Fibroblast of lung (primary cell): Measurements from ENCODE around the gene GGPS1. TPM values are rescaled to one million over a fixed set of nuclear protein-coding genes. Genes with fewer than 3 reads are reported as not detected.
"Not testable (repeated sequence)": the region's sequence is repeated elsewhere in the genome, so short reads cannot be mapped to it uniquely, and the experiment has no call there.

Experiments used
- DNase-seq, 2 donors: peaks; one replicate each; pipeline versions ENCODE4 v3.0.0 to v3.0.0-alpha.2; 2010; ENCODE audit warnings: low read depth in 2 of 2
- H2AFZ ChIP-seq: 2 replicates; pipeline ENCODE4 v1.5.1; 2012; ENCODE audit warnings: low read length, control low read depth, inconsistent platforms
- H3K27ac ChIP-seq: 2 replicates; pipeline ENCODE4 v1.5.1; 2011; ENCODE audit warnings: low read length, control low read depth; ENCODE audit not compliant: insufficient read depth
- H3K27me3 ChIP-seq: 2 replicates; pipeline ENCODE4 v1.5.1; 2011; ENCODE audit warnings: mild to moderate bottlenecking, low read length; ENCODE audit not compliant: control insufficient read depth, insufficient read depth
- H3K36me3 ChIP-seq: 2 replicates; pipeline ENCODE4 v1.5.1; 2011; ENCODE audit warnings: low read length; ENCODE audit not compliant: control insufficient read depth, insufficient read depth
- H3K4me1 ChIP-seq: 2 replicates; pipeline ENCODE4 v1.5.1; 2011; ENCODE audit warnings: low read length; ENCODE audit not compliant: control insufficient read depth, insufficient read depth; ENCODE audit errors: extremely low read depth
- H3K4me2 ChIP-seq: 2 replicates; pipeline ENCODE4 v1.5.1; 2011; ENCODE audit warnings: low read length, control low read depth; ENCODE audit not compliant: insufficient read depth; ENCODE audit errors: extremely low read depth
- H3K4me3 ChIP-seq, 4 experiments: fragments of 200-600 bp in 1 of 4; sonication (generic) in 1 of 4; replicated peaks in 1 of 4; 2 replicates each; pipeline ENCODE4 v1.5.1; 2011 to 2016; ENCODE audit warnings: low read length in 4 of 4, low read depth in 3 of 4, mild to moderate bottlenecking in 3 of 4, control low read depth in 2 of 4, inconsistent platforms in 1 of 4, mixed read lengths in 1 of 4; ENCODE audit not compliant: insufficient read depth in 1 of 4; ENCODE audit errors: control extremely low read depth in 1 of 4
- H3K79me2 ChIP-seq: 2 replicates; pipeline ENCODE4 v1.5.1; 2012; ENCODE audit warnings: mild to moderate bottlenecking, low read length, inconsistent platforms; ENCODE audit not compliant: control insufficient read depth, insufficient read depth
- H3K9ac ChIP-seq: 2 replicates; pipeline ENCODE4 v1.5.1; 2011; ENCODE audit warnings: mild to moderate bottlenecking, low read length, control low read depth; ENCODE audit not compliant: insufficient read depth
- H3K9me3 ChIP-seq: 2 replicates; pipeline ENCODE4 v1.5.1; 2012; ENCODE audit warnings: low read depth, low read length; ENCODE audit not compliant: control insufficient read depth, insufficient read depth
- H4K20me1 ChIP-seq: 2 replicates; pipeline ENCODE4 v1.5.1; 2011; ENCODE audit warnings: low read length; ENCODE audit not compliant: control insufficient read depth, insufficient read depth; ENCODE audit errors: extremely low read depth
- CTCF ChIP-seq, 2 donors: IDR thresholded peaks in 1 of 2; conservative IDR thresholded peaks in 1 of 2; 1 replicate in 1 of 2; 2 replicates in 1 of 2; pipeline ENCODE4 v1.5.1; 2011 to 2012; ENCODE audit warnings: low read length in 2 of 2, control low read depth in 1 of 2, inconsistent platforms in 1 of 2, low read depth in 1 of 2, mild to moderate bottlenecking in 1 of 2
- EZH2 ChIP-seq: IDR thresholded peaks from 2 replicates; pipeline ENCODE4 v1.5.1; 2012; ENCODE audit warnings: low read length, control low read depth, mild to moderate bottlenecking; ENCODE audit errors: missing control alignments
- polyA plus RNA-seq, 2 donors: library from polyadenylated mRNA; depleted of rRNA in 1 of 2; stranded (reverse) in 1 of 2; unstranded in 1 of 2; fragments of >200 nt; gene quantifications; 2 replicates each; pipeline ENCODE4 v1.2.1, GENCODE V29; 2011 to 2012; ENCODE audit warnings: missing spikeins in 1 of 2
- total RNA-seq: library from RNA; depleted of rRNA; stranded (reverse); fragments of >200 nt; gene quantifications from 2 replicates; pipeline ENCODE4 v1.2.1, GENCODE V29; 2014

GGPS1 gene
- total and polyA plus RNA-seq, 2 donors (not counting 1 experiment from before 2014, with no cell fraction given), result 24.3 to 37.5 TPM

- peak overlapping the region; percentile 57 for H3K27ac ChIP-seq
- no peaks in the 10 kb centered on the region for H3K9me3 ChIP-seq
- TF ChIP-seq CTCF (conservative IDR thresholded peaks at IDR 0.05 in 1 of 2, IDR thresholded peaks at IDR 0.05 in 1 of 2; ENCODE audit: low read depth in 1 of 2, low read length in 2 of 2) (no peak), EZH2 (no peak)
- no peak overlapping the region for H3K9ac ChIP-seq
- no peaks in the 10 kb centered on the region for H3K27me3 ChIP-seq
- H3K36me3 ChIP-seq, result no peaks in the 10 kb centered on the region
- no peak overlapping the region for H3K4me3 ChIP-seq
- H2AFZ ChIP-seq, result no peak overlapping the region
- peaks cover 58% of the 10 kb centered on the region for H3K79me2 ChIP-seq
- DNase-seq, result peak in 1 of 2 donors; percentile 32
- peaks cover 3% of the 10 kb centered on the region for H3K4me1 ChIP-seq
- H3K4me2 ChIP-seq, result peak overlapping the region; percentile 44
- no peaks in the 10 kb centered on the region for H4K20me1 ChIP-seq
Observed at GRCh38 chr1:235304549-235305451, 23.6 kb upstream of the GGPS1 start.

- H3K27ac ChIP-seq, result no peak overlapping the region
- no peak for TF ChIP-seq EZH2
- TF ChIP-seq CTCF (conservative IDR thresholded peaks at IDR 0.05 in 1 of 2, IDR thresholded peaks at IDR 0.05 in 1 of 2; ENCODE audit: low read depth in 1 of 2, low read length in 2 of 2), result no peak
Observed at GRCh38 chr1:235307158-235308124, 20.9 kb upstream of the GGPS1 start.

GRCh38 chr1:235309206-235309605, 19.2 kb upstream of the GGPS1 start:
- H3K27me3 ChIP-seq, H3K4me2 ChIP-seq, H3K4me3 ChIP-seq, H3K4me1 ChIP-seq, H4K20me1 ChIP-seq, H3K27ac ChIP-seq, H2AFZ ChIP-seq, DNase-seq, H3K9me3 ChIP-seq, H3K36me3 ChIP-seq, H3K9ac ChIP-seq: not testable (repeated sequence)
- H3K79me2 ChIP-seq, result peaks cover 68% of the 10 kb centered on the region

More at GRCh38 chr1:235307158-235308124, 20.9 kb upstream of the GGPS1 start:
- no peaks in the 10 kb centered on the region for H3K27me3 ChIP-seq
- H4K20me1 ChIP-seq, result peaks cover 2% of the 10 kb centered on the region
- no peak overlapping the region for H3K4me3 ChIP-seq
- H3K36me3 ChIP-seq, result no peaks in the 10 kb centered on the region
- no peak overlapping the region for H2AFZ ChIP-seq
- no peaks in the 10 kb centered on the region for H3K9me3 ChIP-seq
- H3K4me2 ChIP-seq, result no peak overlapping the region
- peaks cover 3% of the 10 kb centered on the region for H3K4me1 ChIP-seq
- no peak overlapping the region for H3K9ac ChIP-seq
- H3K79me2 ChIP-seq, result peaks cover 64% of the 10 kb centered on the region
- no peak for DNase-seq
